VCaP (cell line): ENCODE results near the gene UBE2I.

Experiments
- H3K27ac ChIP-seq: fragments of 450-650 bp; 2 replicates; pipeline ENCODE4 v1.5.1; 2017
- TF ChIP-seq, protein P1 (sequence below): fragments of 450-650 bp; conservative IDR thresholded peaks from 2 replicates; pipeline ENCODE4 v1.5.1; 2017; ENCODE audit warnings: mild to moderate bottlenecking, moderate library complexity

The UBE2I gene

DNA sequence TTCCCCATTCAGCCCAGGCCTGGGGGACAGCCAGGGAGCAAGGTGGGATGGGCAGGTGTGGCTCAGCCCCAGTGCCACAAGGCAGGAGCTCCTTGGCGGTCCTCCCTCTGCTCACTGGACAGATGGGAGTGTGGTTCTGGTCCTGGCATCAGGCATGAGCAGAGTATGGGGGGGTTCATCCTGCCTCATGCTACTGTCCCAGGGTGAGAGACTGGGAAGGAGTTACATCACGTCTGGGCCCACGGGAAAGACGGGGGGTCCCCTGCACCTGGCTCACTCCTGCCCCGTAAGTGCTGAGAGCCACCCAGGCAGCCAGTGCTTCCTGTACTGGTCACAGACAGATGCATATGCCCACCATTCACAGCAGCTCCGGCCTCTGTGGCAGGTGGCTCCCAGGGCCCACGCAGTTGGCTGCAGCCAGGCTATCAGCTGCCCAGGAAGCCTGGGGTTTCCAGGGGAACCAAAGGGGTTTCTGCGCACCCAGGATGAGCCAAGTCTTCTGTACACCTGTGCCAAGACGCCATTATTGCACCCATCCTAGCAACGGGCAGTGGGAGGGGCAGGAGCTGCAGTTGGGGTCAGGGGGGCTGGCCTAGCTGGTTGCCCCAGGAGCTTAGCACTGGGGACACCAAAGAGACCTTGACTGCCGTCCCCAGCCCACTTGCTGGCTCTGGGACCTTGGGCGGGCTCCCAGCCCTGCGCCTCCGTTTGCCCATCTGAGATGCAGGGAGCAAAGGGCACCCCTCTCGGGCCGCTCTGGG is 26.0 kb downstream of the UBE2I start:
- H3K27ac ChIP-seq = no peak overlapping the region
- TF ChIP-seq, protein P1, sequence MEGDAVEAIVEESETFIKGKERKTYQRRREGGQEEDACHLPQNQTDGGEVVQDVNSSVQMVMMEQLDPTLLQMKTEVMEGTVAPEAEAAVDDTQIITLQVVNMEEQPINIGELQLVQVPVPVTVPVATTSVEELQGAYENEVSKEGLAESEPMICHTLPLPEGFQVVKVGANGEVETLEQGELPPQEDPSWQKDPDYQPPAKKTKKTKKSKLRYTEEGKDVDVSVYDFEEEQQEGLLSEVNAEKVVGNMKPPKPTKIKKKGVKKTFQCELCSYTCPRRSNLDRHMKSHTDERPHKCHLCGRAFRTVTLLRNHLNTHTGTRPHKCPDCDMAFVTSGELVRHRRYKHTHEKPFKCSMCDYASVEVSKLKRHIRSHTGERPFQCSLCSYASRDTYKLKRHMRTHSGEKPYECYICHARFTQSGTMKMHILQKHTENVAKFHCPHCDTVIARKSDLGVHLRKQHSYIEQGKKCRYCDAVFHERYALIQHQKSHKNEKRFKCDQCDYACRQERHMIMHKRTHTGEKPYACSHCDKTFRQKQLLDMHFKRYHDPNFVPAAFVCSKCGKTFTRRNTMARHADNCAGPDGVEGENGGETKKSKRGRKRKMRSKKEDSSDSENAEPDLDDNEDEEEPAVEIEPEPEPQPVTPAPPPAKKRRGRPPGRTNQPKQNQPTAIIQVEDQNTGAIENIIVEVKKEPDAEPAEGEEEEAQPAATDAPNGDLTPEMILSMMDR = no peak

DNA sequence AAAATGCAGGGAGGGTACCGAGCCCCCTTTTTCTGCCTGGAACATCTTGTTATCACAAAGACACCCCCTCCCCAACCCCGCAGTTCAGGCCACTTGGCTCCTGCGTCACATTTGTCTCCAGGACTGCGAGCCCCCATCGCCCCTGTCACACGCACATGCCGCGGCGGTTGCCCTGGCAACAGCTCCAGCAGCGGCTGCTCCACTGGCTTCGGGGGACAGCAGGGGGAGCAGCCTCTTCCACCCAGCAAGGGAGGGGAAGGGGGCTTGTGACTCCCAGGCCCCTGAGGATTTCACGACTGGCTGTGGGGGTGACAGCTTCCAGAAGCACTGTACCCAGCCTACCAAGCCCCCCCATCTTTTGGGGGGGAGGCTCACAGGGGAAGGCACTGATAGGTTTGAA is 26.6 kb downstream of the UBE2I start:
- no peak overlapping the region for H3K27ac ChIP-seq
- TF ChIP-seq, protein P1 = no peak

DNA sequence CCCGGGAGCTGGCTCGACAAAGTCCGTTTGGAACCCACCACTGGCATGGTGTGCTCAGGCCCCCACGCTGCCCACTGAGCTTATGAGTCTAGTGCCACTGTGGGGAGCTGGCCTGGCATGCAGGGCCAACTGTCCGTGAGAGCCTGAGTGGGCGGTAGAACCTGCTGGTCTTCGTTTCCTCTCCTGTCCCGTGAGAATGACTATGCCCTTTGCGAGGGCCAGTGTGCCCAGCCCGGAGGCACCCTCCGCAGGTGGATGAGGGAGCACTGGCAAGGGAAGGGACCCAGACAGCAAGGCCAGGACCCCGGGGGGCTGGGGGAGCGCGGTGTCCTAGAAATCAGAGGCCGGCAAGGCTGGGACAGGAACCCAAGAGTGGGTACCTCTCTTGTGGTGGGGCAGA is 27.2 kb downstream of the UBE2I start:
- no peak overlapping the region for H3K27ac ChIP-seq
- TF ChIP-seq, protein P1 = no peak

DNA sequence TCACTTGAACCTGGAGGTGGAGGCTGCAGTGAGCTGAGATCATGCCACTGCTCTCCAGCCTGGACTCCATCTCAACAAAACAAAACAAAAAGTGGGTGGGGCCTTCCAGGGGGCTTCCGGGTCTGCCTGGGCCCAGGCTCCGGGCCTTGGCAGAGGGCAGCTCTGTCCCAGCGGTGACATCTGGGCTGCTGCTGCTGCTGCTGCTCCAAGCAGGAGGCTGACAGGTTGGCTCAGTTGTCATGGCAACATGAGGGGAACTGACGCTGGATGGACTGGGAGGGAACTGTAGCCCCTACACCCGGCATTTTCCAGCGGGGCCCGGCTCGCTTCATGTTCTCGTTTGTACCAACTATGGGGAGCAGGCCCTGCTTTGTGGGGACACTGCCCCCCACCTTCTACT is 28.1 kb downstream of the UBE2I start:
- TF ChIP-seq, protein P1 = no peak
- H3K27ac ChIP-seq = no peak overlapping the region

DNA sequence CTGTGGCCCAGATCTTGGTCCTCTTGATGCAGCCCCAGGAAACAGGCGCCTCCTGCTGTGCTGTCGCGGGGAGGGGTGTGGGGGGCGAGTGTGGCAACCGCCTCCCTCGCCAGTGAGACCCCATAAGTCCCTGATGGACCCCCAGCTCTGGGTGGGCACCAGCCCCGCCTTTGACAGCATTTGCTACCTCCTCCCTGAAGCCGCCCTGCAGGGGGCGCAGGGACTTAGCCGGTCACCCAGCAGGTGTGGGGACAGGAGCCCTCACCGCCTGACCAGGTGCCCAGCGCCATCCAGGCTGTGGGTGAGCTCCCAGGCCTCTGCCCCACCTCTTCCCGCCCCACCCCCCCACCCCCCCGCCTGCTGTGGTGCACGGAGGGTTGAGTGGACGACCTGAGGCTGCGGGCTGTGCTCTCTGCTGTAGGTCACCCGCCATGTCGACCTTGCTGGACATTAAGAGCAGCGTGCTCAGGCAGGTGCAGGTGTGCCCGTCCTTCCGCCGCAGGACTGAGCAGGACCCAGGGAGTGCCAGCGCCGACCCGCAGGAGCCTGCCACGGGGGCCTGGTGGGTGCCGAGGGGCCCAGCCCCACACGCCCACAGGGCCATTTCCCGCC is 28.8 kb downstream of the UBE2I start:
- TF ChIP-seq, protein P1 = no peak
- H3K27ac ChIP-seq = no peak overlapping the region

DNA sequence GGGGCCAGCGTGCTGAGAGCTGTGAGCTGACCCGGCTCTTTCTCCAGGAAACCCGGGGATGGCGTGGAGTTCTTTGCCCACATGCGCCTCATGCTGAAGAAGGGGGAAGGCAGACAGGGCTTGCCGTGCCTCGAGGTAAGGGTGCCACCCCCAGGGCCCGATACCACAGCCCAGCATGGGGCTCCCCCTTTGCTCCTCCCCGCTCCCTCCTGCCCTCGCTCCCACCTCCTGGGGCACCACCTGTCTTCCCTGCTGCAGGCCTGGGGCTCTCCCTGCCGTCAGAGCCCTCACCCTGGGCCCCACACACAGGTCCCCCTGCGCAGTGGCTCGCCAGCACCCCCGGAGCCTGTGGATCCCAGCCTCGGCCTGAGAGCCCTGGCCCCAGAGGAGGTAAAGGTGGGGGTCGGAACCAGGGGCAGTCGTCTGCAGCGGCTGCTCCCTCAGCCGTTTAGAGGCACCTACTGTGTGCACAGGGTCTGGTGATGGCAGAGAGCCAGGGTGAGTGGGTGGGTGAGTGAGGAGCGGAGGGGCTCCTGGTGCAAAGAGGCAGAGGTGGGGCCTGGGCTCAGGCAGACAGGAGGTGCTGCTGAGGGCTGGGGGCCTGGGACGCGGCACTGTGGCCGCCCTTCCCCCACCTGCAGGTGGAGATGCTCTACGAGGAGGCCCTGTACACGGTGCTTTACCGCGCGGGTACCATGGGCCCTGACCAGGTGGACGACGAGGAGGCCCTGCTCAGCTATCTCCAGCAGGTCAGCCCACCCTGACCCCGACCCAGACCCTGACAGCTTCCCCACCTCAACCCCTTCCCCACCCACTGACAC is 29.6 kb downstream of the UBE2I start:
- TF ChIP-seq, protein P1 = no peak
- no peak overlapping the region for H3K27ac ChIP-seq

DNA sequence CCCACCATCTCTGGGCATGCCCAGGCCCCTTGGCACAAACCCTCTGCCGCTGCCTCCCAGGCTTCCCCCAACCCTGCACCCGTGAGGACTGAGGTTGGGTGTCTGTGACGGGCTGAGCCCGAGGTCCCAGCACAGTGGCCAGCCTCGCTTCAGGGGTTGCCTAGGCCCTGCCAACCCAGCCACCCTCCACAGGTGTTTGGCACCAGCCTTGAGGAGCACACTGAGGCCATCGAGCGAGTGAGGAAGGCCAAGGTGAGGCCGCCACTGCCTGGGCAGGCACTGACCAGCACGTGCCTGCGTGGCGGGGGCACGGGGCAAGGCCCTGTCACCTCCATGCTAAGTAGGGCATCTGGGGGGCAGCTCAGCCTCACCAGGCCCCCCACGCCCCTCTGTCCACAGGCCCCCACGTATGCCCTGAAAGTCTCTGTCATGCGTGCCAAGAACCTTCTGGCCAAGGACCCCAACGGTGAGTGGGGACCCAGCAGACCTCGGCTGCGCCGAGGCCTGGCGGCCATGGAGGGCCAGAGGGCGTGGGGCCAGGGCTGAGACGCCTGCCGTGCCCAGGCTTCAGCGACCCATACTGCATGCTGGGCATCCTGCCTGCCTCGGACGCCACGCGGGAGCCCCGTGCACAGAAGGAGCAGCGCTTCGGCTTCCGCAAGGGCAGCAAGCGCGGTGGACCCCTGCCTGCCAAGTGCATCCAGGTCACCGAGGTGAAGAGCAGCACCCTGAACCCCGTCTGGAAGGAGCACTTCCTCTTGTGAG is 31.5 kb downstream of the UBE2I start:
- TF ChIP-seq, protein P1 = no peak
- H3K27ac ChIP-seq = no peak overlapping the region
